Retinal pigment epithelial cell (primary cell): Measurements from ENCODE around the gene GFOD1.

Experiments
- DNase-seq: peaks from one replicate; pipeline ENCODE4 v3.0.0-alpha.2; 2010; ENCODE audit warnings: low read depth
- H3K4me3 ChIP-seq: 2 replicates; pipeline ENCODE4 v1.5.1; 2011; ENCODE audit warnings: mild to moderate bottlenecking, low read length, control low read depth, moderate library complexity
- TF ChIP-seq, protein P1 (sequence below): conservative IDR thresholded peaks from 2 replicates; pipeline ENCODE4 v1.5.1; 2011; ENCODE audit warnings: low read depth, low read length, control low read depth, inconsistent platforms

Gene GFOD1

DNA sequence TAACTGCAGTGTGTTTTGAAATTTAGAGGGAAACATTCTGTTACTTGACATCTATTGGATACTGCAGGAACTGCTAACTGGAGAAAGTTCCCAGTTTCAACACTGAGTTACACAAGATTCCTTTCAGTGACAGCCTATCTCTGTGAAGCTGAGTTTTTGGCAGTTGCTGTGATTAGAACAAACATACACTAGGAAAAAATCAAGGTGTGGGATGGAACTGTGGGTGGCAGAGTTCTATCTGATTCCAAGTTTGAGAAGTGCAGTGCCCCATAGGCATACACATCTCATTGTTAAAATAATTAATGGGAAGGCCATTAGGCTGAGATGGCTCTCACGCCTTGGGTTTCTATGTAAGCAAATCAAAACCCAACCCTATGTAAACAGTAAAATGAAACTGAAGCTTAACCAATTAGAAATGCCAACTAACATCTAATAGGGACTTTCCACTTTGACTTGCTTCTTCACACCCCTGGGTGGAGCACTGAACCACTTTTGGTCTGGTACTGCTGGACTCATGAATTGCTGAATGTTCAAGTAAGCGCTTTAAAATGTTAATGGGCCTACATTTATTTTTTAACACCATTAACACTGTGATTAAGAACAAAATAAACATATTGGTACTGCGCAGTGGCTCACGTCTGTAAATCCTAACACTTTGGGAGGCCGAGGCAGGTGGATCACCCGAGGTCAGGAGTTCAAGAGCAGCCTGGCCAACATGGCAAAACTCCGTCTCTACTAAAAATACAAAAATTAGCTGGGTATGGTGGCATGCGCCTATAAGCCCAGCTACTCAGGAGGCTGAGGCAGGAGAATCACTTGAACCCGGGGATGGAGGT is 103.9 kb downstream of the GFOD1 start:
- TF ChIP-seq, protein P1, sequence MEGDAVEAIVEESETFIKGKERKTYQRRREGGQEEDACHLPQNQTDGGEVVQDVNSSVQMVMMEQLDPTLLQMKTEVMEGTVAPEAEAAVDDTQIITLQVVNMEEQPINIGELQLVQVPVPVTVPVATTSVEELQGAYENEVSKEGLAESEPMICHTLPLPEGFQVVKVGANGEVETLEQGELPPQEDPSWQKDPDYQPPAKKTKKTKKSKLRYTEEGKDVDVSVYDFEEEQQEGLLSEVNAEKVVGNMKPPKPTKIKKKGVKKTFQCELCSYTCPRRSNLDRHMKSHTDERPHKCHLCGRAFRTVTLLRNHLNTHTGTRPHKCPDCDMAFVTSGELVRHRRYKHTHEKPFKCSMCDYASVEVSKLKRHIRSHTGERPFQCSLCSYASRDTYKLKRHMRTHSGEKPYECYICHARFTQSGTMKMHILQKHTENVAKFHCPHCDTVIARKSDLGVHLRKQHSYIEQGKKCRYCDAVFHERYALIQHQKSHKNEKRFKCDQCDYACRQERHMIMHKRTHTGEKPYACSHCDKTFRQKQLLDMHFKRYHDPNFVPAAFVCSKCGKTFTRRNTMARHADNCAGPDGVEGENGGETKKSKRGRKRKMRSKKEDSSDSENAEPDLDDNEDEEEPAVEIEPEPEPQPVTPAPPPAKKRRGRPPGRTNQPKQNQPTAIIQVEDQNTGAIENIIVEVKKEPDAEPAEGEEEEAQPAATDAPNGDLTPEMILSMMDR, result no peak
- H3K4me3 ChIP-seq, result no peak overlapping the region
- no peak for DNase-seq

GRCh38 chr6:13380761-13381160 is 106.6 kb downstream of the GFOD1 start:
- TF ChIP-seq, protein P1, result no peak
- DNase-seq, result no peak
- no peak overlapping the region for H3K4me3 ChIP-seq

DNA sequence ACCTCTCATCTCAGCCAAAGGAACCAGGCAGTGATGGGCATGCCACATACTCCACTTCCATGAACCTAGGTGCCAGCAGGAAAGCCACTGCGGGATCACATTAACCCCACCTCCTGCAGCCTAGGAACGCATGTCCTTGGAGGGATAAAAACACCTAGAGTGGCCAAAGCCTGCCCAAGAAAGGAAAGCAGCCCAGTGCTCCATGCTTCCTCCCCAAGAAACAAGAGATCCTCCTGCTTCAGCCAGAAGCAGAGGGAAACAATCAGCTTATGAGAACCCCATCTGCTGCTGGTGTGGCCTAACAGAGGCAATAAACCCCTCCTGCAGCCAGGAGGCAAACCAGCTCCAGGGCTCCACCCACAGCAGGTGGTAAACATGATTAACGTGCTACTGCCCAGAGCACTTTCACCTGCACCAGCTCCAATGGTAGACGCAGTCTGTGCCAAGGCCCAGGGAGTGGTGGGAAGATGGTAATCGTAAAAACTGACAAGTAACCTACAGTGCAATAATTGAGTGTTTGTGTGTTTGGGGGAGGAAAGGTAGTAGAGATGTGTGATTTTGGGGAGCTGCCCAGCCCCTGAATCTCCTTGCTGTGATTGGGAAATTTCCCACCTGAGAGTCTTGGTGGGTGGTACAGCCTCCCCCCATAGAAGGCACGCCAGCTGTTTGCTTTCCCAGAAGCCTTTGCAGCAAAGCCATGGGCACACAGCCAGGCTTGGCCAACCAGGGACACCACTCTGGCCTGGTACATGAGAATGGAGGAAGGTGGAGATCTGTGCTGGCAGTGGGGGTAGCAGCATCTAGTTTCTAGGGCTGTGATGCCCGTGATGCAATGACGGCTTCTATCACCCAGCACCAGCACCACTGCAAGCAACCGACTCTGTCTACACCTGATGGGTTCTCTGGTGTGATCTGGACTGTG is 108.5 kb downstream of the GFOD1 start:
- H3K4me3 ChIP-seq, result no peak overlapping the region
- no peak for DNase-seq
- TF ChIP-seq, protein P1, result peak; percentile 12

GRCh38 chr6:13377054-13377758 is 110.2 kb downstream of the GFOD1 start:
- H3K4me3 ChIP-seq, result no peak overlapping the region
- no peak for DNase-seq
- TF ChIP-seq, protein P1, result no peak

DNA sequence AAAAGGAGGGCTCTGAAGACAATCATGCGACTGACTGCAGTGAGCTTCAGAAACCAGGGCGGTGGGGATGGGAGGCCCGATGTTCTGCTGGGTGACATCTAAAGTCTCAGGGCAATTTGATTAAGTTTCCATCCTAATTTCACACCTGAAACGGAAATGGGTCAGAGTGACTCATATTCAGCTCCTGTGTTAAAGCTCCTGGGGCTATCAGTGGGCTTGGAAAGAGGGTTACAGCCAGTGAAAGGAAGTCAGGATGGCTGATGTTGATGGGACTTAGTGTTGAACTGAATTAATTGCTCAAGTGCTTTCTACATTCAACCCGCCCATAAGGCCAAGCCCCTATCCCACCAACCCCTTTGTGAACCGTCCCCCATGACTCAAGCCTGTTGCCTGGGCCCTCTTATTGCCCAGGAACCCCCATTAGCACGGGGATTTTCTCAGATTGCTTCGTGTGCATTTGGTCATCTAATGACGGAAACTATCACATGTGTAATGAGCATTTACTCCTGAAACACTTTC is 112.0 kb downstream of the GFOD1 start:
- DNase-seq, result no peak
- TF ChIP-seq, protein P1, result no peak

DNA sequence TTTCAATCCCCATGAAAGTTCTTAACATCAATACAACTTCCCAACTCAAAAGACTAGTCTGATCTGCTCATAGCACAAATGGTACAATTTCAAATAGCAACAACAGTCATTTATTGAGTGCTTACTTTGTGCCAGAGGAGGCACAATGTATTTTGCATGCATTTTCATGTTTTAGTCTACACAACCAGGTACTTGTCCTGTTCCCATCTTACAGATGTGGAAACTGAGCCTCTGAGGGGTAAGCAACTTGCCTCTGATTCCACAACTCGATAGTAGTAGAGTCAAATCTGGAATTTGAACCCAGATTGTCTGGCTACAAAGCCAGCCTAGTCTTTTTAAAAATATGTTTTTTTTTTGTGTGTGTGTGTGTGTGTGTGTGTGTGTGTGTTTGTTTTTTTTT is 113.5 kb downstream of the GFOD1 start:
- no peak for DNase-seq
- TF ChIP-seq, protein P1, result no peak
- H3K4me3 ChIP-seq, result no peak overlapping the region

More for the DNA sequence above, 112.0 kb downstream of the GFOD1 start:
- H3K4me3 ChIP-seq, result no peak overlapping the region
